H1 (cell line): Measurements from ENCODE around the gene EXTL1. TPM values are rescaled to one million over a fixed set of nuclear protein-coding genes. Genes with fewer than 3 reads are reported as not detected.

Source experiments
- KDM4A ChIP-seq: IDR thresholded peaks from one replicate; pipeline ENCODE4 v1.7.1; 2012; ENCODE audit warnings: low read depth, mild to moderate bottlenecking, moderate library complexity, low read length, inconsistent platforms; ENCODE audit not compliant: severe bottlenecking
- KDM5A ChIP-seq: fragments of 200-600 bp; IDR thresholded peaks from 2 replicates; pipeline ENCODE4 v1.7.1; 2012; ENCODE audit warnings: mild to moderate bottlenecking, low read length, inconsistent platforms, mixed read lengths
- RAD21 ChIP-seq, 2 experiments: IDR thresholded peaks in 1 of 2; conservative IDR thresholded peaks in 1 of 2; 2 replicates each; pipeline ENCODE4 v1.6.1; 2011; ENCODE audit warnings: low read depth in 2 of 2, low read length in 2 of 2, improper control_type of control experiment in 1 of 2, inconsistent platforms in 1 of 2, mild to moderate bottlenecking in 1 of 2, moderate library complexity in 1 of 2
- TCF12 ChIP-seq: IDR thresholded peaks from 2 replicates; pipeline ENCODE4 v1.6.1; 2011; ENCODE audit warnings: low read depth, mild to moderate bottlenecking, low read length
- polyA plus RNA-seq, 7 experiments: library from polyadenylated mRNA; depleted of rRNA in 3 of 7; stranded (reverse) in 5 of 7; unstranded in 2 of 7; fragments of >200 nt in 5 of 7; fragments of 200-250 nt in 2 of 7; gene quantifications; 1 replicate in 5 of 7; 2 replicates in 1 of 7; 4 replicates in 1 of 7; pipeline versions ENCODE4 v1.2.1 to v1.2.3, GENCODE V29; 2011 to 2013; ENCODE audit warnings: missing spikeins in 2 of 7, mixed read lengths in 2 of 7
- total RNA-seq: library from RNA; stranded (reverse); fragmentation: NEBNext Ultra II Directional; extraction: Animal tissue kit (Norgen Biotek cat#: 25700); gene quantifications from 2 replicates; pipeline ENCODE4 v1.2.1, GENCODE V29; 2021
- TF ChIP-seq, protein P1 (sequence below): IDR thresholded peaks from 2 replicates; pipeline ENCODE4 v1.6.1; 2012; ENCODE audit warnings: inconsistent platforms

The EXTL1 gene
- total and polyA plus RNA-seq, 2 of the 8 experiments (the other 6 are each of a cell fraction or from before 2014, with no cell fraction given) = 0.89 to 1.2 TPM

GRCh38 chr1:26079178-26079563 lies 57.6 kb downstream of the EXTL1 start (continued):
- TF ChIP-seq, protein P1, sequence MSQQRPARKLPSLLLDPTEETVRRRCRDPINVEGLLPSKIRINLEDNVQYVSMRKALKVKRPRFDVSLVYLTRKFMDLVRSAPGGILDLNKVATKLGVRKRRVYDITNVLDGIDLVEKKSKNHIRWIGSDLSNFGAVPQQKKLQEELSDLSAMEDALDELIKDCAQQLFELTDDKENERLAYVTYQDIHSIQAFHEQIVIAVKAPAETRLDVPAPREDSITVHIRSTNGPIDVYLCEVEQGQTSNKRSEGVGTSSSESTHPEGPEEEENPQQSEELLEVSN = no peak
- TF ChIP-seq RAD21 (IDR thresholded peaks at IDR 0.05 in 1 of 2, conservative IDR thresholded peaks at IDR 0.05 in 1 of 2; ENCODE audit: low read depth in 2 of 2, low read length in 2 of 2) (no peak), KDM4A (no peak), TCF12 (no peak), KDM5A (no peak)
